ENCODE data around the gene SPDYE2.
"Not testable (repeated sequence)": the region's sequence is repeated elsewhere in the genome, so short reads cannot be mapped to it uniquely, and the experiment has no call there.

DNA sequence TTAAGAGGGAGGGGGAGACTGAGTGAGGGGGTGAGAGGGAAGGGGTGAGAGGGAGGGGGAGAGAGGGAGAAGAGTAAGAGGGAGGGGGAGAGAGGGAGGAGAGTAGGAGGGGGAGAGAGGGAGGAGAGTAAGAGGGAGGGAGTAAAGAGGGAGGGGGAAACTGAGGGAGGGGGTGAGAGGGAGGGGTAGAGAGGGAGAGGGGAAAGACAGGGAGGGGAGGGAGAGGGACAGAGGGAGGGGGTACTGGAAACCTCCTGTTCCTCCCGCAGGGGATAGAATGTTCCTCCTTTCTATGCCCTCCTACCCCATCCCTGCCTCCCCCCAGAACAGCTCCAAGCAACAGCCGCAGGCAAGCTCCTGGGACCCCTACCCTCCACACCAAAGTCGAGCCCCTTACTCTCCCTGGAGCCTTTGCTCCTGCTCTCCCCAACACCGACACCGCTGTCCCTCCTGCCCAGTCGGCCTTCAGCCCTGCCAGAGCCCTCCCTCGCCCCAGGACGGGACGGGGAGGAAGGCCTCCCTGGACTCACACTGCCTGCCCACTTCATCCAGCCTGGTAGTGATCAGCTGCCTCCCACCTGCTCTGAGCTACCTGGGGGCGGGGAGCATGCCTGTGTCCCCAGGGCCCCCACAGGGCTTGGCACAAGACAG, 60.8 kb downstream of the SPDYE2 start:
- TF ChIP-seq CTCF (IDR thresholded peaks at IDR 0.05); EZH2 (IDR thresholded peaks at IDR 0.05; ENCODE audit: borderline replicate concordance, insufficient read depth, low read depth, low read length, poor library complexity, severe bottlenecking): not testable (repeated sequence)
